Astrocyte of the spinal cord (primary cell): Measurements from ENCODE around the gene MCTP1.

Source experiments
- DNase-seq: peaks from one replicate; pipeline ENCODE4 v3.0.0; 2011; ENCODE audit warnings: low read depth, low spot score
- H3K4me3 ChIP-seq: 2 replicates; pipeline ENCODE4 v1.5.1; 2011; ENCODE audit warnings: low read depth, mild to moderate bottlenecking, low read length, moderate library complexity
- in situ Hi-C: cut with HindIII; loops from 2 replicates; pipeline ENCODE4 v1.10.0; 2017; ENCODE audit warnings: low sequenced_read_pairs
- TF ChIP-seq, protein P1 (sequence below): IDR thresholded peaks from 2 replicates; pipeline ENCODE4 v1.5.1; 2012; ENCODE audit warnings: low read depth, mild to moderate bottlenecking, low read length, inconsistent platforms

Gene MCTP1

DNA sequence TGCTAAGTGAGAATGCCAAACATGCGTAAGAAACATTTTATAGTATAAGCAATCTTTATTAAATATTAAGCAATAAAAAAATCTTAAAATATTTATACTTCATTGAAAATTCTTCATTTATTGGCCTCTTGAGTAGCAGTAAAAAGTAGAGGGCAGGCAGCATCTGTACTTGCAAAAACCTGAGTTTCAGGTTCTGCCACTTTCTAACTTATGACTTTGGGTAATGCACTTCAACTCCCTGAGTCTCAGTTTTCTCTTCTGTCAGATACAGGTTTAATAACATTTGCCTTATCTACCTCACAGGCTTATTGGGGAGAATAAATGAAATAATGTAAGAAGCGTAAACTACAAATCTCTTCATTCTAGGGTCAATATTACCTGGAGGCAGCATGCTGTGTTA is 19.8 kb upstream of the MCTP1 start:
- in situ Hi-C loops: no loop called here
- no peak for DNase-seq
- TF ChIP-seq, protein P1, sequence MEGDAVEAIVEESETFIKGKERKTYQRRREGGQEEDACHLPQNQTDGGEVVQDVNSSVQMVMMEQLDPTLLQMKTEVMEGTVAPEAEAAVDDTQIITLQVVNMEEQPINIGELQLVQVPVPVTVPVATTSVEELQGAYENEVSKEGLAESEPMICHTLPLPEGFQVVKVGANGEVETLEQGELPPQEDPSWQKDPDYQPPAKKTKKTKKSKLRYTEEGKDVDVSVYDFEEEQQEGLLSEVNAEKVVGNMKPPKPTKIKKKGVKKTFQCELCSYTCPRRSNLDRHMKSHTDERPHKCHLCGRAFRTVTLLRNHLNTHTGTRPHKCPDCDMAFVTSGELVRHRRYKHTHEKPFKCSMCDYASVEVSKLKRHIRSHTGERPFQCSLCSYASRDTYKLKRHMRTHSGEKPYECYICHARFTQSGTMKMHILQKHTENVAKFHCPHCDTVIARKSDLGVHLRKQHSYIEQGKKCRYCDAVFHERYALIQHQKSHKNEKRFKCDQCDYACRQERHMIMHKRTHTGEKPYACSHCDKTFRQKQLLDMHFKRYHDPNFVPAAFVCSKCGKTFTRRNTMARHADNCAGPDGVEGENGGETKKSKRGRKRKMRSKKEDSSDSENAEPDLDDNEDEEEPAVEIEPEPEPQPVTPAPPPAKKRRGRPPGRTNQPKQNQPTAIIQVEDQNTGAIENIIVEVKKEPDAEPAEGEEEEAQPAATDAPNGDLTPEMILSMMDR: no peak

DNA sequence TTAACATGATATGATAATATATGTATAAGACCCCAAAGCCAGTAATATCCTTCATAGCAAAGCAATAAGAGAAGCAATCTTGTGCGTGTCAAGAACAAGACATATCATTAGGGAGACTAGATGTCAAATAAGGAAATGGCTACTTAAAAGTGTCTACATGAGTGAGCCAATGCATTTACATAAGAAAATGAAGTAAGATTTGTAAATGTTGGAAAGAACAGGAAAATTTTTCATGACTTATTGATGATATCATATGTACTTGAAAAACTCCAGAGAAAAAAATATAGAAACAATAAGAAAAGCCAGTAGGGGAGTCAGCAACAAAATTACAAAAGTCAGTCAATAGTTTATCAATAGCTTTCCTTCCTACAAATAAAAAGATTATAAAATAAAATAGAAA is 13.8 kb upstream of the MCTP1 start:
- no peak for DNase-seq
- in situ Hi-C loops: no loop called here
- H3K4me3 ChIP-seq: no peak overlapping the region
- TF ChIP-seq, protein P1: no peak

More for the DNA sequence above, 19.8 kb upstream of the MCTP1 start:
- H3K4me3 ChIP-seq: no peak overlapping the region

DNA sequence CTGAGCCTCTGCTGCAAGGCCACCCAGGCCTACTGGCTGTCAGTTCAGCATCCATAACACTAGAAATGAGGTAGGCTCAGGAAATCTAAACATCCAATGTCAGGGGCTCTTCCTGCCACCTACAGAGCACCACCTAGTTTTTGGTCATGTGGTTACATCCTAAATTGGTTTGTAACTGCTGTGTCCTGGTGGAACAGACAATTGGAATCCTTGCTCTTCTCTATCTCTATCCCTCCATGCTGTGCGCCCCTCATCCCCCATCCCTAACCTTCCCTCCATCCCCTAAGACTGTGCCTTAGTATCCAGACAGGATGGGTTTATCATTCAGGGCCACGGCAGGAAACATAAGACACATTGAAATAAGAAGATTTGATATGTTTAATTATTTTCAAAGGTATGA is 11.4 kb upstream of the MCTP1 start:
- in situ Hi-C loops: no loop called here
- TF ChIP-seq, protein P1: no peak
- DNase-seq: no peak
- H3K4me3 ChIP-seq: no peak overlapping the region

DNA sequence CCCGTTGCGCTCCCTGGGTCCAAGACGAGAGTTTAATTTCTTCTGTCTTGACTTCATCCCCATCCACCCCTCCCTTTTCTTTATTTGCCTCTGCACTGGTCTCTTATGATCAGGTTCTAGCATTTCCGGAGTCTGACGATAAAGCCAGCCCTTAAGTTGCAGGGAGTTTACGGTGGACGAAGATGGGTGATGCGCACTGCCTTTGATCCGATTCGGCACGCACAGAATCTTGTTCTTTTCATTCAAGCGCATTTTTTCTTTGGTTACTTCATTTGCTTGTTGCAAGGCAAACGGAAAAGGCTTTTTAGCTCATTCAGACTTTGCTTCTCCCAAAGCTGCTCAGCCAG is 488 bp upstream of the MCTP1 start:
- H3K4me3 ChIP-seq: peak overlapping the region; percentile 48
- in situ Hi-C loops: no loop called here
- TF ChIP-seq, protein P1: no peak
- DNase-seq: peak; percentile 20

DNA sequence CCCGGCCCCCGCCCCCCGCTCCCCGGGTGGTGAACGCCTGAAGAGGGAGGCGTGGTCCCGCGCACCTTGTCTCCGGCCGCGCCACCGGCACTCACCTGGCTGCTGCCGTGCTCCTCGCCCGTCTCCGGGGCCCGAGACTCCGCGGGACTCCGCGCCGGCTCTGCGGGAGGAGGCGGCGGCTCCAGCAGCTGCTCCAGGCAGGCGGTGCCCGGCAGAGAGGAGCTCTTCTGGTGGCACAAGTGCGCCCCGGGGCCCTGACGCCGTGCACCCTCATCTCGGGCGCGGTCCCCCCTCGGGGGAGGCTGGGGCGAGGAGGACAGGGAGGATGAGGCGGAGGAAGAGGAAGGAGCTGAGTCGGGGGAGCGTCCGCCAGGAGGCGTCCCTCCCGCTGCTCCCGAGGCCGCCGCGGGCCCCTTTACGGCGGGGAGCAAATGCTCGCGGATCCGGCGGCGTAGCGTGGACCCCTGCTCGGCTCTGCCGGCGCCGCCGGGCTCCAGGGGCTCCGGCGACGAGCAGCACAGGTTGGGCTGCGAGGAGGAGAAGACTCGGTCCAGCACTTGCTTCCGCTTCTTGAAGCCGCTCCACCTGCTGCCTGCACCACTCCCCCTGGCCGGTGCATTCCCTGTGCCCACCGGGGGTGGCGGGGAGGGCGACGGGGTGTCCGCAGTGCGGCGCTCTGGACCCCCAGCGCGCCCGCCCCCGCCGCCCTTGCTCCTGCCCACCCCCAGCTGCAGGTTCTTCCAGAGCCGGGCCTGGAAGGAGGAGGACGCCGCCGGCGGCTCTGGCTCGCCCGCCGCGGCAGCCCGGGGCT is 928 bp downstream of the MCTP1 start:
- TF ChIP-seq, protein P1: peak; percentile 65
- H3K4me3 ChIP-seq: peak overlapping the region; percentile 48
- in situ Hi-C loops: no loop called here
- peak; percentile 10 for DNase-seq

DNA sequence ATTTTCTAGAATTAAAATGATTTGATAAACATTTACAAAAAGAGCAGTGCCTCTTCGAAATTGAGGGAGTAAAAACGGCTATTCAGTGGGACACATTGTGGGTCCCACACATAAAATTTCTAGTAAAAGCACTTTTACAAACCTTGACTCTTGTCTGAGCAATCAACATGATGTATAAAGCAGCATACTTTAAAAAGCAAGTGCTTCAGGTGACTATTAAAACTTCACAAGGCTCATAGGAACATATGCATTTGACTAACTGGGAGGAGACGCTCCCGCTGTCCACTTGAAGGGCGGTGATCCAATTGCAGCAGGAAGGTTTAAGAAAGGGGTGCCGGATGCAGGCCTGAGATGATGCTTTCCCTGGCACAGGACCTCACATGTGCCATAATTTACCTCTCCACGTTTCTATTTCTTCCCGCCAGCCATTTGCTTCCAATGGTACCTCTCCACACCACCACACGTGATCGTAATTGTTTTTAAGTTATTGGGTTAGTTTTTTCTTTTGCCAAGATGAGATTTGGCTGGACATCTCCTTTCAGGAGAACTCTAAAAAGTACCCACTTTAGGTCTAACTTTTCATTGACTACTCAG is 1.8 kb downstream of the MCTP1 start:
- no peak overlapping the region for H3K4me3 ChIP-seq
- DNase-seq: no peak
- TF ChIP-seq, protein P1: no peak
- in situ Hi-C loops: no loop called here
